CD4-positive, alpha-beta T cell treated with Interleukin-6 at 100 ng/mL for 8 hours (primary cell): ENCODE data around the gene CLASRP.
"Not testable (repeated sequence)": the region's sequence is repeated elsewhere in the genome, so short reads cannot be mapped to it uniquely, and the experiment has no call there.

Source experiments
- DNase-seq: peaks from one replicate; pipeline ENCODE4 v3.0.0-alpha.2; 2020; ENCODE audit warnings: mixed read lengths, low spot score

The CLASRP gene

GRCh38 chr19:45103508-45104319 lies 64.9 kb downstream of the CLASRP start:
- DNase-seq = no peak

DNA sequence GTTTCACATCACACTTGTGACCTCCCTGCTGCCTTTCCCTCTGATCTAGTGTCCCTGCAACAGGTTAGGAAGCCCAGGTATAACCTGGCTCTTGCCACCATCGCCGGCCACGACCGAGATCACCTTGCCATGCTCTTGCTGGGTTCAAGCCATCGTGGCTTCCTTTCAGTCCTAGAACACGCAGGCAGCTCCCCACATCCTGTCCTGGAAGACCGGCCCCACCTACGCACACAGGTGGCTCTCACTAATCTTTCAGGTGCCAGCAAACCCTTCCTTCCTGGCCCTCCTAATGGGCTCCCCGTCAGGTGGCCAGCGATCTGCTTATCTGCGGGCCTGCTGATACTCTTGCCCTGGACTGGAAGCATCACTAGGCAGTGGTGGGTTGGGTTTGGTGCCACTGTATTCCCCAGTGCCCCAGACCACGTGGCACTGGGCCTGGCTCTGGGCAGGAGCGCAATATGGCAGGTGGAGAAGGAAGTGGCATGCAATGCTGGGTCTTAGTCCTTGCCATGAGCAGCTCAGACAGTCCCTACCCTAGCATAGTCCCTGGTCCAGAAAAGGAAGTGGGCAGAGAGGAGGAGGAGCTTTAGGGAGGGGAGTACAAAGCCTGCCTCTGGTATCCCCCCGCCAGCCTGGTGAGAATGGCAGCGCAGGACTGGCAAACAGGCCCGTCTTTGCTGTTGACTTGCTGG lies 66.0 kb downstream of the CLASRP start:
- DNase-seq = no peak

DNA sequence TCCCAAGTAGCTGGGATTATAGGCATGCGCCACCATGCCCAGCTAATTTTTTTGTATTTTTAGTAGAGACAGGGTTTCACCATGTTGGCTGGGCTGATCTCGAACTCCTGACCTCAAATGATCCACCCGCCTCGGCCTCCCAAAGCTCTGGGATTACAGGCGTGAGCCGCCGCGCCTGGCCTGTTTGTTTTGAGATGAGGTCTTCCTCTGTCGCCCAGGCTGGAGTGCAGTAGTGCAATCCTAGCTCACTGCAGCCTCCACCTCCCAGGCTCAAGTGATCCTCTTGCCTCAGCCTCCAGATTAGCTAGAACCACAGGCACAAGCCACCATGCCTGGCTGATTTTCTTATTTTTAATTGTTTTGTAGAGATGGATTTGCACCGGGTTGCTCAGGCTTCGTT lies 67.5 kb downstream of the CLASRP start:
- not testable (repeated sequence) for DNase-seq

DNA sequence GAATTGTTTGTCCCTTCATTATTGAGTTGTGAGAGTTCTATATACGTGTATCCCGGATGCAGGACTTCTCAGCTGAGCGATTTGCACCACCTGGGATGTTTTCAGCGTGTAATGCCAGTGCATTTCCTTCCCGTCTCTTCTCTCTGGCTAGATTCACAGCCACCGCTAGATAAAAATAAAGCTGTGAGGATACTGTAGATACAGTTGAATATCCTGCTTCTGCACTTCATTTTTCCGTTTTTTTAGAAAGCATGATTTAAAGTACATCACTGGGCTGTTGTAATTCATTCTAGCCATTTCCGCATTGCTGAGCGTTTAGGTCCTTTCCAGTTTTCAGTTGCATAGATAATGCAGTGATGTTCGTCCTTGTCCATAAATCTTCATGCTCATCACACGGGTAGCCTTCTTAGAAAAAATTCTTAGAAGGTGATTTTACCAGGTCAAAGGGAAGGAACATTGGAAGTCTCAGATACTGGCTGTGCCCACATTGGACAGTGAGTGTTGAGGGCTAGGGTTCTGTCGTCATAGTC lies 68.8 kb downstream of the CLASRP start:
- DNase-seq = no peak

DNA sequence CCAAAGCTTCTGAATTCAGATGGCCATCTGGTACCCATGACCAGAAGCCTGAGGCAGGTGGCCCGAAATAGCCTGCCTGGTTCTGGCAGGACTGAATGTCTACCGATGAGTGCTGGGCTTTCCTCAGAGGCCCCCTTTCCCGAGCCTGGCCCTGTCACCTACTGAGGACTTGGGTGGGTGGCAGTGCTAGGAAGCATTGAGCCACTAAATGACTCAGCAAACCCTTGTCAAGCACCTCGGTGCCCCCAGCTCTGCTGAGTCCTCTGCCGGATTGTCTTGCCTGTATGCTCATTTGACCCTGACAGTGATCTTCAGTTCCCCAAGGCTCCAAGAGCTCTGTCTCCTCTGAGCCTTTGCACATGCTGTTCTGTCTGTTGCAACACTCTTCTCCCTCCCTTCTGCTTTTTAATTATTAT lies 72.0 kb downstream of the CLASRP start:
- no peak for DNase-seq

GRCh38 chr19:45112111-45112827 lies 73.4 kb downstream of the CLASRP start:
- DNase-seq = no peak

DNA sequence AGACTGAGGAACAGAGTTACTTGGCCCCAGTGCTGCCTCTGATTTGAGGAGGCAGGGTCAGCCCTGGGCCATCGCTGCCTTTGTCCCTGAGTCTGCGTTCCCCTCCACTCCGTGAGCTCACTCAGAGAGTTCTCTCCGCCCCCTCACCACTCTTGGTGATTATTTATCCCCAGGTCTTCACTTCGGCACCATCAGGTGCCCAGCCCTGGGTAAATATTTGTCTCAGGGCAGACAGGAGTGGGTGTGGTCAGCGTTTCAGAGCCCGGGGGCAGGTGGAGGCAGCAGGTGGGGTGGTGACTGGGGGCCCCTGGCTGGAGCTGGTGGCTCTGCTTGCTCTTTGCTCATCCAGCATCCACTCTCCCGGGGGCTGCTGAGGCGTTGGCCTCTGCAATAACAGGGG lies 74.8 kb downstream of the CLASRP start:
- no peak for DNase-seq

GRCh38 chr19:45114116-45114515 lies 75.3 kb downstream of the CLASRP start:
- no peak for DNase-seq

GRCh38 chr19:45115809-45116615 lies 77.2 kb downstream of the CLASRP start:
- DNase-seq = no peak

DNA sequence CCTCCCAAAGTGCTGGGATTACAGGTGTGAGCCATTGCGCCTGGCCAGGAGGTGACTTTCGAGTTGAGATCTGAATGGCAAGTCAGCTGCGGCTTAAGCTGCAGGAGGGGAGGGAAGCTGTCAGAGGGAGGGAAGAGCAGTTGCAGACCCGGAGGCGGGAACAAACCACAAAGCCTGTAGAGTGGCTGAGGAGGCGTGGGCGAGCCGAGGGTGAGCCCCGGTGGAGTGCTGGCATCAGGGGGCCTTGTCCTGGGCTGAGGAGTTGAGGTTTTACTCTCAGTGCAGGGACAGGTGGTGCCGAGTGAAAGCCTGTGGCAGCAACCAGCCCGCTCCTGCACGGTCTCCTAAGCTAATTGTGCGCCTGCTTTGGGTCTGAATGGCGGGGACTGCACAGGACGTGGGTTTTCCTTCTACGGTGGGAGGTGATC lies 78.3 kb downstream of the CLASRP start:
- DNase-seq = peak; percentile 34

DNA sequence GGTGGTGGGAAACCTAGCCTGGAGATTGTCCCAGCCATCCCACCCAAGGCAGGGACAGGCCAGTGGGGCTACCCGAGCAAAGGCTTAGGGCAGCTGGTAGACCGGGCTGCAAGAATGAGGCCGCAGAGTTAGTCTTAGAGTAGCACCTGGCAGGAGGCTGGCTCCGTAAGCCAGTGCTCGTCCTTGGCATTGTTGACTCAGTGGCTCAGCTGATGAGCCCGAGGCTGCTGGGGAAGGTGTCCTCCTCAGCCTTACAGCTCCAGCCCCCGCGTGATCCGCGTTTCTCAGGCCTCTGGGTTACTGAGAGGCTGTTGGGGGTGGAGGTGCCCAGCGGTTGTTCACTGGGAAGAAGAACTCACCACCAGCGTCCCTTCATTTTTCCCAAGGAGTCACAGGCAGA lies 78.8 kb downstream of the CLASRP start:
- no peak for DNase-seq

DNA sequence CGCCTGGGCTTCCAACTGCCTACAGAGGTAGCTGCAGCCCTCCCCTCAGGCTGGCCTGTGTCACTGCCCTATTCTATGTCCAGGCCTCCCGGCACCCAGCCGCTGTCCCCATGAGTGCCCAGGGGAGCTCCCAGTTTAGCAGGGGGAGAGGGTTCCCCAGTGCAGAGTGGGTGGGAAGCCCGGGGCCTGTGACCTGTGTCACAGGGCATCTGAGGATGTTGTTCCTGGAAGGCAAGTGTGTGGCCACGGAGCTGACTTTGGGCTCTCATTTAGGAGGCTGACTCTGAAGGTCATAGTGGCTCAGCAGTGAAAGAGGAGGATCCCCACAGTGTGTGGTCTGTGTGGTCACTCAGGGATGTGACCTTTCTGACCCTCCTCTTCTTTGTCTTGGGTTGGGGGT lies 79.3 kb downstream of the CLASRP start:
- DNase-seq = no peak

GRCh38 chr19:45118591-45119355 lies 79.9 kb downstream of the CLASRP start:
- DNase-seq = not testable (repeated sequence)

DNA sequence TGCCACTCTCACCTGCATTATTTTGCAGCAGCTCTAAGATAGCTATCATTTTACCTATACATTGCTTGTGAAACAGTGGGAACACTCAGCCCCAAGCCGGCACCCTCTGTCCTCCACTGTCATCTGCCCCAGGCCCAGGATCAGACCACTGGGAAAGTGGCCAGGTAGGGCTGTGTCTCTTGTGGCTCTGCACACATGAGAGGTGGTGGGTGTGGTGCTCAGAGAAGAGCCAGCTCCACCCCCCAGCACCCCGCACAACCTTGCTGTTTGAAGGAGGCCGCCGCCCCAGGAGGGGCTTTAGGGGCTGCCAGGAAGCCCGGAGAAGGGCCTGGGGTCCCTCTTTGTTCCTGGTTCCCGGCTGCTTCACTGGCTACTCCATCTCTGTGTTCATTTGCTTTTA lies 80.7 kb downstream of the CLASRP start:
- no peak for DNase-seq
